ENCODE data around the gene IDH3A. TPM values are rescaled to one million over a fixed set of nuclear protein-coding genes. Genes with fewer than 3 reads are reported as not detected.

The IDH3A gene
- total RNA-seq, 1 donor from 2014 or later = 38.6 TPM

DNA sequence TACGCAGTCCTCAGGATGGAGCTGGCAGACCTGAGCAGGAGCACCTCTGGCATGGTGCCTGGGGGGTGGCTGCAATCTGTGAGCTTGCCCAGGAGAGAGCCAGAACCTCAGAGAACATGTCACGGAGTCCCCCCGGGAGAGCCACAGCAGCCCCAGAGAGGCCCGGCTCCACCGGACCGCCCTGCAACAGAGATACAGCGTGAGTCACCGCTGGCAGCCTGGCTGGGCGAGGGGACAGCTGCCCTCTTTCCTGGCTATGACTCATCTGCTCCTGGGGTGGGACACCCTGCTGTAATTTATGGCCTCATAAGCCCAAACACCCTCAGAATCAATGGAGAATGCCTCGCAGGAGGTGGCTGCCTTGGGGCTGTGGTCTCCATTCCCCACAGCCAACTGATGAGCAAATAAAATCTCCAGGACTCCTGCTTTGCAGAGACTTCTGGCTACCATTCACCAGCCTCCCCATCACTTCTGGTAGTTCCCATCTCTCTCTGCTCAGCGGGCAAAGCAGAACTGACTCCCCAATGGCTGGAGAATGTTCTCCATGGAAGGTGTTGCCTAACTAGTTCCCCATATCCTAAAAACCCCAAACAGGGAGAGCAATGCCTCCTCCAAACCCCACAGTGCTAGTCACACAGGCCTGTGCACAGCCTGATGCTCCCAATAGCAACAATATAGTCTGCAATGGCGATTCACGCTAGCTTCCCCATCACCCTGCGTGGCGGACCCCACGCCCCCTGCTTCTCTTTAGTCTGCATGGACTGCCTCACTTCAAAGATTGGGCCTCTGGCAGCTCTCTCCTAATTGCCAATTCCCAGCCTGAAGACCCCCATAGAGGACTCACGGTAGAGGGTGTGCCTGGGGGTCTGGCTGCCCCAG lies 63.6 kb downstream of the IDH3A start:
- DNase-seq (ENCODE audit: extremely low read depth, low read depth, low spot score) = no peak

DNA sequence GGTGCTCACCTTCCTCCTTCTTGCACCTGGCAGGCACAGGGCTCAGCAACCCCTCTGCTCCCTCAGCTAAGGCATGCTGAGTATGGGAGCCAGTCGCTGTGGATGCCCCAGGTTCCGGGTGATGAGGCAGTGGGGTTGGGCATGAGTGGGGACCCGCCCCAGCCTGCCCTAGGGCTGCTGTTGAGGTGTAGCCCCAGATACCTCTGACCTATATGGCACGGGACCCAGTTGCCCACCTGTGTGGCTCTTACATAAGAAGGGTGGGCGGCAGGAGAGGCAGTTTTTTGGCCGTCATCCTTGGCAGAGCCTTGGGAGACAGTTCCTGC lies 64.2 kb downstream of the IDH3A start:
- DNase-seq (ENCODE audit: extremely low read depth, low read depth, low spot score) = no peak

DNA sequence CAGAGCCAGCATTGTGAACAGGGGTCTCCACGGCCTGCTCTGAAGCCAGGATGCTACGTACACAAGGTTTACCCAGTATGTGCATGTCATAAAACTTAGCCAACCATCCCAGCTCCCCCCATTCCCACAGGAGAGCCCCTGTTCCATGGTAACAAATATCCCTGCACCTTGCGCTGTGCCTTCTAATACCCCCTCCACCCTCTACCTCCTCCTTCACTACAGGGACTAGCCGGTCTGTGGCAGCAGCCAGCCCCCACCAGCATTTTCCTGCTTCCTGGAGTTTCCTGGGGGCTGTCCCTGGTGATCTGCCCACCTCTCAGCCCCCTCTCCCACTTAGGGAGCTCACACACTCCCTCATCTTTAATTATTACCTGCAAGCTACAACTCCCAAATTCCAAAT lies 64.8 kb downstream of the IDH3A start:
- no peak for DNase-seq (ENCODE audit: extremely low read depth, low read depth, low spot score)

DNA sequence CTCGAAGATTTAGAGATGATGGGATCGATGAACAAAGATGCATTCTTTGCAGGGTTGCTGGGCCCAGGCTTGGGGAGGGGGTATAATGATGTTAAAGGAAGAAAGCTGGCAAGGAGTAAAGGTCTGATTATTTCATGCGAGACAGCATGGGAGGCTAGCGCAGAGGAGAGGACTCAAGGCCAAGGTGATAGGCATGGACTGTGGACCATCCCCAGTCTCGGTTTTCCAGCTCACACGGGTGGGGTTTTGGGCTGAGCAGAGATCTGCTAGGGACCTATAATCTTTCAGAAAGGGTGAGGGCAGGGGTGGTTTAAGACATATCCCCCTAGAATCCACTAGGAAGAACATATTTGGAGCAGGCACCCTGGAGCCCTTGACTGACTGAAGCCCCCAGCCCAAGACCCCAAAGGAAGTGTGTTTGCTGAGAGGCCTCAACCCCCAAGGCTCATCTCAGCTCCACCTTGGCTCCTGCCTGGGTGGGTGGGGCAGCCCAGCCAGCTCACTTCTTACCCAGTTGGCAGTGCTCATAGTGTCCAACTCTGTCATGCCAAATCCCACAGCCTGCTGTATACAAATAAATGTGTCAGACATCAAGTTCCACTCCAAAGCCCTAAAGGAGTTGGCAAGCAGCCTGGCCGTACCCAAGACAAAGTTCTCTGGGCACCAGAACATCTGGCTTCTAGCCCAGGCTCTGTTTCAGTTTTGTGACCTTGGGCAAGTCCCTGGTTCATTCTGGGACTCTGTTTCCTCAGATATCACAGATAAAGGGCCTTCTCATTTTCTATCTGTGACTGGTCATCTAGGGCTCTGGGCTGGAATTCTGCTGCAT lies 67.3 kb downstream of the IDH3A start:
- DNase-seq (ENCODE audit: extremely low read depth, low read depth, low spot score) = no peak

DNA sequence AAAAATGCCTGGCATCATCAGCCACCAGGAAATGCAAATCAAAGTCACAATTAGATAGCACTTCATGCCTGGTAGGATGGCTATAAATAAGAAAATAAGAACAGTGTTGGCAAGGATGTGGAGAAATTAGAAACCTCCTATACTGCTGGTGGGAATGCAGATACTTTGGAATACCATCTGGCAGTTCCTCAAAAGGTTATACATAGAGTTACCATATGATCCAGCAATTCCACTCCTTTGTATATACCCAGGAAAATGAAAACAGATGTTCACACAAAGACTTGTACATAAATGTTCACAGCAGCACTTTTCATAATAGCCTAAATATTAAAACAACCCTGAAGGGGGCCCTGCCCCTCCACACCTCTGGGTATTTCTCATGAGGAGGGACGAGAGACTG lies 71.6 kb downstream of the IDH3A start:
- no peak for DNase-seq (ENCODE audit: extremely low read depth, low read depth, low spot score)

Other genes with a start within 250 kb of the IDH3A start
- 30.7 and 41.5 TPM in 2 replicates for gene TBC1D2B, start 71.7 kb upstream of the IDH3A start, total RNA-seq
- not detected in 2 replicates for gene SH2D7, start 56.8 kb upstream of the IDH3A start, total RNA-seq
- gene CIB2, start 17.9 kb upstream of the IDH3A start, total RNA-seq = 1.9 and 7.5 TPM in 2 replicates
- gene ACSBG1, start 85.2 kb downstream of the IDH3A start, total RNA-seq = under 0.01 TPM in 1 of 2 replicates, not detected in the other
- 10.2 and 12.2 TPM in 2 replicates for gene DNAJA4, start 115.2 kb downstream of the IDH3A start, total RNA-seq
- gene SKIC8, start 150.2 kb downstream of the IDH3A start, total RNA-seq = 44.4 and 45.0 TPM in 2 replicates
- not detected in 2 replicates for gene CRABP1, start 191.0 kb downstream of the IDH3A start, total RNA-seq